ENCODE measurements around the gene VWA8.
"Not testable (repeated sequence)": the region's sequence is repeated elsewhere in the genome, so short reads cannot be mapped to it uniquely, and the experiment has no call there.

Gene VWA8

DNA sequence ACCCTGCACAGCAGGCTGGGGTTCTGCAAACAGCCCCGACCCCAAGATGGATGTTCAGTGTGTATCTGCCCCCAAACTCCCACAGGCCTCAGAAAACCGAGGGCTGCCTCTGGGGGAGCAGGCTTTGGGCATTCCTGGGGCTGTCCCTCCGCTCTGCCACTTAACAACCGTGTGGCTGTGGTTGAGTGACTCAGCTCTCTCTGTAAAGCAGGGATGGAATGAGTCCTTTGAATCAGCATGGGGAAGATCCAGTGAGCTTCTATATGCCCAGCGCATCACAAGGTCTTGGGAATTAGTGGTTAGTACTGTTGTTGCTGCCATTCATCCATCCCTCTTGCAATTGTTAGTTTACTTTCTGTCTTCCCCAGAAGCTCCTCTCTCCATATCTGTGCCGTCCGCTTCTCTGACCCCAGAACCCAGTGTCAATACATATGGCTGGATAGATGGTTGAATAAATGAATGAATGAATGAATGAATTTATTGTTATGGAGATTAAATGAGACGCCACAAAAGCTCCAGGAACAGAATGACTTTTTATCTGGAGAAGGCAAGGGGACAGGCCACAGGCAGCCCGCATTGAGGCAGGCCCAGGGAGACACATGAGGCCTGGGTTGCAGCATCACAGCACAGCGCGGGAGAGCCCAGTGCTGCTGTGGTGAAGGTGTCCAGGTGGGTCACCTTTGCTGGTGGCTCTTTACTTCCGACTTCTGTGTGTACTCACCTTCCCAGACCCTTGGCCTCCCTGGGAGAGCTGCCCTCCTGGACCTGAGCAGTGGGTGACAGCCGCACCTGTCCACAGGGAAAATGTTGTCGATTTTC, 414.3 kb downstream of the VWA8 start:
- DNase-seq: no peak

GRCh38 chr13:41545432-41545707, 415.5 kb downstream of the VWA8 start:
- DNase-seq: no peak

DNA sequence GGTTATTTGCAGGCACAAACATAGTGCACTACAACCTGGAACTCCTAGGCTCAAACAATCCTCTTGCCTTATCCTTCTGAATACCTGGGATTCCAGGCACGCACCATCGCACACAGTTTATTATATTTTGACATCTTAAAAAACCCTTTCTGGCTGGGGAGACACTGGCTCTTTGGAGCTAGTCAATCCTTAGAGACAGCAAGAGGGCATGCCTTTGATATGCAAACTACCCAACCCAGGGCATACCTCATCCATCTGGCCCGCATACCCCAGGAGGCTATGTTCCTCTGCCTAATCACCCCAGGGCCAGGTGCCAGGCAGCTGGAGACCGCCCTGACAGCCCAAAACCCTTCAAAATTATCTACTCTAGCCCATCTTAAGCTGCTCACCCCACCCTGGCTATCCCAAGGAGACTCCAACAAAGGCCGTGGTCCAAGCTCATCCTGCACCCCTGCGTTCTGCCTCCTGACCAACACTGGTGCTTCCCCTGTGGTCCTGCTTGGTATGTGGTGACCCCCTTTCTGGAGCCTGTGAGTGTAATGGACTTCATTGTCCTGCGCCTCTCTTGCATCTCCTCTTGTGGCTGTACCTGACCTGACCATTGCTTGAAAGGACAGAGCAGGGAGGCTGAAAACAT, 417.1 kb downstream of the VWA8 start:
- no peak for DNase-seq

GRCh38 chr13:41542799-41543198, 418.1 kb downstream of the VWA8 start:
- DNase-seq: not testable (repeated sequence)

DNA sequence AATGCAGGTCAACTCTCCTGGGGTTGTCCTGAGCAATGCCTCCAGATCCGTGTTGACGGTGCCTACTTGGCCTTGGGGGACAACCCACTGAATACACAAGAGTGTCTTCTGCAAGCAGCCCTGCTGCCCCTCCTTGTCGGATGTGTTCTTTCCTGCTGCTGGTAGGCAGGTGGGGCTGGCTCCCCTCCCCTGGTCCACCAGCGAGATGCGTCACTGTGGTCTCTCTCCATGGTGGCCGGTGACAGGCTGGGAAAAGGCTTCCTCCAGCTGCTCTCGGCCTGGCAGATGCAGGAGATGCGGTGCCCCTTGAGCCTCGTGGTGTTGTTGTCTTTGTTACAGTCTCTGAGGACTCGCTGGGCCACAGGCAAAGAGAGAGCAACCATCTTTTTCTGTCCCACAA, 418.6 kb downstream of the VWA8 start:
- DNase-seq: no peak

DNA sequence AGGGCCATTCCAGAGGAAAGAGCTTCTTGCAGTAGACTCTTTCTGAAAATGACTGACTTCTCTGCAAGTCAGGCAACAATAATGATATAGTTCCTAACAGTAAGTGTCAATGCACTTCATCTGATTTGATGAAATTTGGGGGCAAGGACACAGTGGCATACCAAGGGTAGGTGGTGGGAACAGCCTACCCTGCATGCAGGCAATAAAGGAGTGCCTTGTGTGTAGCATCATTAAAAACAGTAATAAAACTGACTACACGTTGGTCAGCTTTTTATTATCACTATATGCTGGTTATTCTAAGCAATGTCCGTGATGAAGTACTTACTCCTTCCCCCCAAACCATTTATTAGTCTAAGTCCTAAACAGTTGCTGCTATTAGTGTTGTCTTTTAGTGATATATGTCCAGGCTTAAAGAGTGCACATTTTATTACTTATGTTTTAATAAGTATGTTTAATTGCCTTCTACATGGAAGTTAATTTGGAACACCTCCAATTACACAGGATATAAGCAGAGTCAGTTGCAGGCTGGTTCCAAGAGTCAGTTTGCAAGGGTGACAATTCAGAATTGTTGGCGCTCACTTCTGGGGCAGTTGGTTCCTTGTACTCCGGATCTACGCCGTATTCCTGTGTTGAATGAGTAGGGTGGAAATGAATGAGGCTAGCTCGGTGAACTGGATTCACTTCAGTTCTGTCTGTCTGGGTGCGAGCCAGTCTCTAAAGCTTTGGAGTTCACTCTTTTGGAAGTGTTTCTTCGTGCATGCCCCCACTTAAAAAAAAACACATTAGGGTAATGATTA, 419.6 kb downstream of the VWA8 start:
- DNase-seq: no peak

DNA sequence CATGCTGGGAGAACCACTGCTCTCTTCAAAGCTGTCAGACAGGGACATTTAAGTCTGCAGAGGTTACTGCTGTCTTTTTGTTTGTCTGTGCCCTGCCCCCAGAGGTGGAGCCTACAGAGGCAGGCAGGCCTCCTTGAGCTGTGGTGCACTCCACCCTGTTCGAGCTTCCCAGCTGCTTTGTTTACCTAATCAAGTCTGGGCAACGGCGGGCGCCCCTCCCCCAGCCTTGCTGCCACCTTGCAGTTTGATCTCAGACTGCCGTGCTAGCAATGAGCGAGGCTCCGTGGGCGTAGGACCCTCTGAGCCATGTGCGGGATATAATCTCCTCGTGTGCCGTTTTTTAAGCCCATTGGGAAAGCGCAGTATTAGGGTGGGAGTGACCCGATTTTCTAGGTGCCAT, 420.7 kb downstream of the VWA8 start:
- not testable (repeated sequence) for DNase-seq

DNA sequence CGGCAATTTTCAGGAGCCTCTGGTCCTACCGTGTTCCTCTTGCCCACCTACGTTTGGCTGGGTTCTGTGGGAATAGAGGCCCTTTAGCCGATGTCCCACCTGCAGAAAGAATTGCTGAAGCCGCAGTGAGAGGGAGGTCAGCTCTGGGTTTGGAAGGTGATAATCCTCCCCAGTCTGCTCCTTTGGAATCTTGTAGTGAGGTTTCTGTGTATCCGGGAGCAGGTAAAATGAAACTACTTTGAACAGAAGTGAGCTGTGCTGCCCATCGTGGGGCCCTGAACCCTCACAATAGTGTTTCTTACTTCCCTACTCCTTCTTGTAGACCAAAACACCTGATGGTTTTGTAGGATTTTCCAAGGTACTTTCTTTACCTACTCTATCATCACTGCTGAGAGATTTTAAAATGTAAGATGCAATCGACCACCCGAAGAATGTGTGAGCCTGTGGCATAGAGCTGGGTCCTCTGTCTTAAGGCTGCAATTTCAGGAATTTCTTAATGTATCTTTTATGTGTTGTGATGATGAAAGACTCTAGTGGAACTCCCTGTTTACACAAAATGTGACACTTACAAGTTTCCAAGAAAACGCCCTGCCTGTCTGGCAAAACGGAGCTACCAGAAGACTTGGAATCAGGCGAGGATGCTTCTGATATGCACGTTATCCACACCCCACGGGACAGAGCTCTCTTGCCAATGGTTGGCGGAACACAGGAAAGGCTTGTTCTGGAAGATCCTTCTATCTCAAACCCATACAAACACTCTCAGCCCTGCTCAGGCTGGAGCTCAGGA, 427.4 kb downstream of the VWA8 start:
- no peak for DNase-seq

DNA sequence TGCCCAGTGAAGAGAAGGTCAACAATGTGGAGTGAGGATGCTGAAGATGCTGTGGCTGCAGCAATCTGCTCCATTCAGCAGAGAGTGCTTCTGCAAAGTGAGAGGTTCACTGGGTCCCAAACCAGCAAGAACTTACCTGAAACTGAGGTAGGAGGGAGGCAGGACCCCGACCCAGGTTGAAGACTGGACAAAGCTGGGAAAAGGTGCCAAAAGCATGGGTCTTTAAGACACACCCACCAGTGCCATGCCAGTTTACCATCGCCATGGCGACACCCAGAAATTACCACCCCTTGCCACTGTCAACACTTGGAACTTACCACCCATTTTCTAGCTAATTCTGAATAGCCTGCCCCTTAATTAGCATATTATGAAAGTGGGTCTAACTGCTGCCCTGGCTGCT, 432.9 kb downstream of the VWA8 start:
- no peak for DNase-seq

- no peak for DNase-seq
Measured at GRCh38 chr13:41520660-41521630, 440.0 kb downstream of the VWA8 start.

DNA sequence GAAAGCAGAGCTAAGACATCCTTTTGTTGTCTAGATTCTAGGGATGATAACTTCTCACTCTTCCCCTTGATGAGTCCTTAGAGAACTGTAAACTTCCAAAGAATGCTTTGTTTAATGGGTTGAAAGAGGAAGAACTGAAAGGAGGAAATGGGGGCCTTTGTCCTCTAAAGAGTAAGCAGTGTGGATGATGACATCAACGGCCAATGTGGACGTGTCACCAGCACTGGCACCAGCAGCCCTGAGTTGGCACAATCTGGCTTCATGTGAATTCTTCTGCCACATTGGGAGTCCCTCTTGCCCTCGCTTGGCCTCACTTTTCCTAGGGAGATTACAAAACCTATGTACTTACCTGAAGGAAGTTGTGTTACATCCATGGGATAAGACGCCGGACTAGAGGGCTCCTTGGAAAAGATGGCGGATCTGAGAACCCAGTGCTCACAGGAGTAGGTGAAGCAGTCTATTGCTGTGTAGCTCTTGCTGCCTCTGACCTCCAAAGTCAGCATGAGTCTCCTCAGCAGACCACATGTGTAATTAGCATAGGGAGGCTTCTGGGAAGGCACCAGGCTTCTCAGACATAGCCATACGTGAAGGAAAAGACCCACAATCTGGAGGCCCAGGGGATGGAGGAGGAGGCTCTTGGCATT, 440.8 kb downstream of the VWA8 start:
- no peak for DNase-seq
